Astrocyte (in vitro differentiated cells and primary cell): ENCODE data around the gene PEPD.

Source experiments
- EZH2 ChIP-seq: IDR thresholded peaks from 2 replicates; pipeline ENCODE4 v1.6.1; 2012; ENCODE audit warnings: mild to moderate bottlenecking, low read length, inconsistent platforms; ENCODE audit not compliant: insufficient read depth
- TF ChIP-seq, protein P1 (sequence below): IDR thresholded peaks from 2 replicates; pipeline ENCODE4 v1.5.1; 2011; ENCODE audit warnings: low read depth, mild to moderate bottlenecking, inconsistent platforms, low read length, moderate library complexity; ENCODE audit not compliant: insufficient read depth

DNA sequence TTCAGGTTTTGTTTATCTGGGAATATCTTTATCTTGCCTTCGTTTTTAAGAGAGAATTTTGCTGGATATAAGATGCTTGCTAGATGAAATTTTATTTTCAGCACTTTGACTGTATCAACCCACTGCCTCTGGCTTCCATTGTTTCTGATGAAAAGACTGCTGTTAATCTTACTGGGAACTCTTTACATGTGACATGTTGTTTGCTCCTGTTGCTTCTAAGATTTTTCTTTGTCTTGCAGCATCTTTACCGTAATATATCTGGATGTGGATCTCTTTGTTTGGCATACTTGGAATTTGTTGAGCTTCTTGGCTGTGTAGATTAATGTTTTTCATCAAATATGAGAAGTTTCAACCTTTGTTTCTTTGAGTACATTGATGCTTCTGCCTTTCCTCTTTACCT is 166.1 kb downstream of the PEPD start:
- TF ChIP-seq, protein P1, sequence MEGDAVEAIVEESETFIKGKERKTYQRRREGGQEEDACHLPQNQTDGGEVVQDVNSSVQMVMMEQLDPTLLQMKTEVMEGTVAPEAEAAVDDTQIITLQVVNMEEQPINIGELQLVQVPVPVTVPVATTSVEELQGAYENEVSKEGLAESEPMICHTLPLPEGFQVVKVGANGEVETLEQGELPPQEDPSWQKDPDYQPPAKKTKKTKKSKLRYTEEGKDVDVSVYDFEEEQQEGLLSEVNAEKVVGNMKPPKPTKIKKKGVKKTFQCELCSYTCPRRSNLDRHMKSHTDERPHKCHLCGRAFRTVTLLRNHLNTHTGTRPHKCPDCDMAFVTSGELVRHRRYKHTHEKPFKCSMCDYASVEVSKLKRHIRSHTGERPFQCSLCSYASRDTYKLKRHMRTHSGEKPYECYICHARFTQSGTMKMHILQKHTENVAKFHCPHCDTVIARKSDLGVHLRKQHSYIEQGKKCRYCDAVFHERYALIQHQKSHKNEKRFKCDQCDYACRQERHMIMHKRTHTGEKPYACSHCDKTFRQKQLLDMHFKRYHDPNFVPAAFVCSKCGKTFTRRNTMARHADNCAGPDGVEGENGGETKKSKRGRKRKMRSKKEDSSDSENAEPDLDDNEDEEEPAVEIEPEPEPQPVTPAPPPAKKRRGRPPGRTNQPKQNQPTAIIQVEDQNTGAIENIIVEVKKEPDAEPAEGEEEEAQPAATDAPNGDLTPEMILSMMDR, result no peak
- TF ChIP-seq EZH2, result no peak
